Measurements from ENCODE around the gene SYNCRIP. TPM values are rescaled to one million over a fixed set of nuclear protein-coding genes. Genes with fewer than 3 reads are reported as not detected.

The SYNCRIP gene
- total and polyA plus RNA-seq, 3 donors from 2014 or later: 51.6 to 67.0 (median 55.1) TPM

GRCh38 chr6:85610182-85610895 lies 32.3 kb downstream of the SYNCRIP start:
- no peak overlapping the region for H3K27ac ChIP-seq
- WGBS, 2 donors: 88 to 90% methylated on average over 2 of the region's 2 CpGs
- no peak for TF ChIP-seq POLR2A (IDR thresholded peaks at IDR 0.05)
- no peak for TF ChIP-seq CTCF (IDR thresholded peaks at IDR 0.05)
- DNase-seq: no peak
- H3K4me1 ChIP-seq: no peaks in the 10 kb centered on the region
- no peak overlapping the region for H3K4me3 ChIP-seq
- intact Hi-C loops (cut with DNase I; ENCODE audit: low total_unique reads): no loop called here
- H3K9me3 ChIP-seq: no peaks in the 10 kb centered on the region
- no peaks in the 10 kb centered on the region for H3K36me3 ChIP-seq (ENCODE audit: low read depth, missing control alignments)
- H3K27me3 ChIP-seq: no peaks in the 10 kb centered on the region

- WGBS, 2 donors: 88 to 89% methylated on average over 4 of the region's 4 CpGs
- Histone ChIP-seq H3K27me3 (no peaks in the 10 kb centered on the region), H3K36me3 (ENCODE audit: low read depth, missing control alignments) (no peaks in the 10 kb centered on the region), H3K27ac (no peak overlapping the region), H3K4me1 (no peaks in the 10 kb centered on the region), H3K9me3 (no peaks in the 10 kb centered on the region), H3K4me3 (no peak overlapping the region)
- intact Hi-C loops (cut with DNase I; ENCODE audit: low total_unique reads): no loop called here
- TF ChIP-seq POLR2A (IDR thresholded peaks at IDR 0.05) (no peak), CTCF (IDR thresholded peaks at IDR 0.05) (no peak)
- DNase-seq: no peak
These were observed 40.6 kb downstream of the SYNCRIP start for GRCh38 chr6:85602100-85602499.

- Histone ChIP-seq H3K36me3 (ENCODE audit: low read depth, missing control alignments) (no peaks in the 10 kb centered on the region), H3K27ac (no peak overlapping the region), H3K4me3 (no peak overlapping the region), H3K27me3 (no peaks in the 10 kb centered on the region), H3K4me1 (no peaks in the 10 kb centered on the region), H3K9me3 (no peaks in the 10 kb centered on the region)
- no peak for DNase-seq
- intact Hi-C loops (cut with DNase I; ENCODE audit: low total_unique reads): no loop called here
- no peak for TF ChIP-seq POLR2A (IDR thresholded peaks at IDR 0.05)
- WGBS, 2 donors: 81 to 84% methylated on average over 11 of the region's 11 CpGs
These were observed 41.9 kb downstream of the SYNCRIP start for GRCh38 chr6:85600713-85601313.

- Histone ChIP-seq H3K9me3 (no peaks in the 10 kb centered on the region), H3K4me3 (peak overlapping the region; percentile 76 to 91), H3K27ac (peak overlapping the region; percentile 93 to 94), H3K27me3 (no peaks in the 10 kb centered on the region), H3K4me1 (peaks cover 6% of the 10 kb centered on the region), H3K36me3 (ENCODE audit: low read depth, missing control alignments) (no peaks in the 10 kb centered on the region)
- 0 to 2% methylated on average over 16 to 35 of the region's 35 CpGs for WGBS, 2 donors
- peak; percentile 52 for DNase-seq
- intact Hi-C loops (cut with DNase I; ENCODE audit: low total_unique reads): loop anchor here (5.0 kb wide), 1 partner anchor 48 kb away; the partner anchor contains the start of gene SYNCRIP
- TF ChIP-seq CTCF (IDR thresholded peaks at IDR 0.05) (no peak), POLR2A (IDR thresholded peaks at IDR 0.05) (no peak)
These were observed 48.3 kb downstream of the SYNCRIP start for GRCh38 chr6:85594197-85594930.
